H1 (cell line): ENCODE data around the gene ULK3. TPM values are rescaled to one million over a fixed set of nuclear protein-coding genes. Genes with fewer than 3 reads are reported as not detected.

Experiments used
- ASH2L ChIP-seq: fragments of 200-600, 300-600 bp; sonication (generic); IDR thresholded peaks from one replicate; pipeline ENCODE4 v1.7.1; 2017; ENCODE audit warnings: low read length
- CREB1 ChIP-seq: IDR thresholded peaks from 2 replicates; pipeline ENCODE4 v1.6.1; 2012; ENCODE audit warnings: inconsistent platforms
- EGR1 ChIP-seq: IDR thresholded peaks from 2 replicates; pipeline ENCODE4 v1.6.1; 2011; ENCODE audit warnings: low read depth, low read length, borderline replicate concordance
- FOSL1 ChIP-seq: IDR thresholded peaks from 2 replicates; pipeline ENCODE4 v1.6.1; 2011; ENCODE audit warnings: mild to moderate bottlenecking, low read depth, low read length, moderate library complexity; ENCODE audit not compliant: insufficient read depth
- GABPA ChIP-seq: IDR thresholded peaks from 2 replicates; pipeline ENCODE4 v1.6.1; 2011; ENCODE audit warnings: mild to moderate bottlenecking, low read length, moderate library complexity, borderline replicate concordance; ENCODE audit not compliant: insufficient read depth
- JUND ChIP-seq: IDR thresholded peaks from 2 replicates; pipeline ENCODE4 v1.6.1; 2011; ENCODE audit warnings: mild to moderate bottlenecking, improper control_type of control experiment, low read length
- KDM1A ChIP-seq: fragments of 200-600, 300-600 bp; sonication (generic); IDR thresholded peaks from 2 replicates; pipeline ENCODE4 v1.7.1; 2016; ENCODE audit warnings: mild to moderate bottlenecking, low read length, borderline replicate concordance
- MAFK ChIP-seq: IDR thresholded peaks from 2 replicates; pipeline ENCODE4 v1.6.1; 2012; ENCODE audit warnings: low read depth, mild to moderate bottlenecking, improper control_type of control experiment, low read length
- MAX ChIP-seq: IDR thresholded peaks from 2 replicates; pipeline ENCODE4 v1.6.1; 2012; ENCODE audit warnings: inconsistent platforms
- RNF2 ChIP-seq: fragments of 200-900, 300-1000 bp; sonication (generic); IDR thresholded peaks from 2 replicates; pipeline ENCODE4 v1.7.1; 2016; ENCODE audit warnings: borderline replicate concordance, low read depth, mild to moderate bottlenecking, antibody characterized with exemption, low read length; ENCODE audit not compliant: poor library complexity, severe bottlenecking; ENCODE audit errors: missing control alignments
- polyA plus RNA-seq, 7 experiments: library from polyadenylated mRNA; depleted of rRNA in 3 of 7; stranded (reverse) in 5 of 7; unstranded in 2 of 7; fragments of >200 nt in 5 of 7; fragments of 200-250 nt in 2 of 7; gene quantifications; 1 replicate in 5 of 7; 2 replicates in 1 of 7; 4 replicates in 1 of 7; pipeline versions ENCODE4 v1.2.1 to v1.2.3, GENCODE V29; 2011 to 2013; ENCODE audit warnings: missing spikeins in 2 of 7, mixed read lengths in 2 of 7
- total RNA-seq: library from RNA; stranded (reverse); fragmentation: NEBNext Ultra II Directional; extraction: Animal tissue kit (Norgen Biotek cat#: 25700); gene quantifications from 2 replicates; pipeline ENCODE4 v1.2.1, GENCODE V29; 2021

ULK3 gene
- total and polyA plus RNA-seq, 2 of the 8 experiments (the other 6 are each of a cell fraction or from before 2014, with no cell fraction given) = 27.1 to 34.4 TPM

- TF ChIP-seq KDM1A (no peak), MAFK (no peak), RNF2 (no peak), GABPA (no peak), ASH2L (no peak), FOSL1 (no peak), CREB1 (no peak), MAX (no peak), EGR1 (no peak), JUND (no peak)
Measured at GRCh38 chr15:74808078-74808839, 34.7 kb downstream of the ULK3 start (continued).
